CD4-positive, alpha-beta T cell treated with Interleukin-15 for 1 hour (primary cell): Measurements from ENCODE around the gene GNAS.
"Not testable (repeated sequence)": the region's sequence is repeated elsewhere in the genome, so short reads cannot be mapped to it uniquely, and the experiment has no call there.

Experiments used
- DNase-seq: peaks from one replicate; pipeline ENCODE4 v3.0.0-alpha.2; 2020

GNAS gene

DNA sequence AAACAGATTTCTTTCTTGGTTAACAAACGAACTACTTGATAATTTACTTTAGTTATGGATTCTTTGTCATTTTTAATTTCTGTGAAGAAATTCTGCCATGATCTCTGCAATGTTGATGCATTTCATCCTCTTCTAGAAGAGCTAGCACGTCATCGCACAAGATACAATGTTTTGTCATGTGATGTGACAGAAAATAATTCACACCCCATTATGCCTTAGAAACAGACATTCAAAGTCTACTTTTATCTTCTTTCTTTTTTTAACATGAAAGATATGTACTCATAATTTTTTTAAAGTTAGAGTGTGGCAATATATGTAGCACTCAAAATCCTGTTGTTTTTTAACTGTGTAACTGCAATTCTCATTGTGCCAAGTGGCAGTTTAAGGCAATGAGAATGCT, 89.0 kb downstream of the GNAS start:
- no peak for DNase-seq

GRCh38 chr20:58942549-58942948, 90.0 kb downstream of the GNAS start:
- DNase-seq, result no peak

GRCh38 chr20:58944610-58945009, 92.1 kb downstream of the GNAS start:
- DNase-seq, result no peak

GRCh38 chr20:58945965-58946631, 93.6 kb downstream of the GNAS start:
- DNase-seq, result no peak

DNA sequence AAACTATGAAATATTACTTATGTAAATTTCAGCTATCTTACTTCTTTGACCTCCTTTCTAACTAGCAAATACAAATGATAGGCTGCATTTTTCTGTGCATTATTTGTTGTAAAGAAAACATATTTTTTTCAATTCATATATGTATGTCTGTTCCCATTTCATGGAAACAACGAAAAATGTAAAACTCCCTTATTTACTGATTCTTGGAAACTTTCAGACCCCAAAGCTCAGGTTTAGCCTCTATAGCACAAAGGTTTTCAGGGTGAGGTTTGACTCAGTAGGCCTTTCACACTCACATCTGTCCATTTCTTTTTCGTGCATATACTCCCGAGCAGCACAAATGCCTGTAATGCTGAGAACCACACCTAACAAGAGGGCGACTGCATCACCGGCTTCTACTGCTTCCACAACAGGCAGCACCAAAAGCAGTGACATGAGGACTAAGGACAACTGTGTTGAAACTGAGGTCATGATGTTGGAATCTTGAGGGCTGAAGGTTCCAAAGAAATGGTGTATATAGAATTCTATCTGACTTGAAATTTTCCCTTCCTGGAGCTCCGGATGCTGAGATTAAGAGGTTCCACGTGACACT, 95.4 kb downstream of the GNAS start:
- DNase-seq, result not testable (repeated sequence)

DNA sequence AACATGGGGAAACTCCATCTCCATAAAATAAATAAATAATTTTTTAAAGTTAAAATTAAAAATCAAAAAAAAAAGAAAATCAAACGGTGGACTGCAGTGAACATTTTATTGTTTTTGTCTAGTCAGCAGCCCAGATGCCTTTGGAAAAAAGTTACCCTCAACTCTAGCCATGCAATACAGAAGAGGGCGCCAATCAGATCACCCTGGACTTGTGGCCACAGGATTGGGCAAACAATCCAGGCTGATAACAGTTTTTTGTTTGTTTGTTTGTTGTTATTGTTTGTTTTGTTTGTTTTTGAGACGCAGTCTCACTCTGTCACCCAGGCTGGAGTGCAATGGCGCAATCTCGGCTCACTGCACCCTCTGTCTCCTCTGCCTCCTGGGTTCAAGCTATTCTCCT, 98.1 kb downstream of the GNAS start:
- no peak for DNase-seq

DNA sequence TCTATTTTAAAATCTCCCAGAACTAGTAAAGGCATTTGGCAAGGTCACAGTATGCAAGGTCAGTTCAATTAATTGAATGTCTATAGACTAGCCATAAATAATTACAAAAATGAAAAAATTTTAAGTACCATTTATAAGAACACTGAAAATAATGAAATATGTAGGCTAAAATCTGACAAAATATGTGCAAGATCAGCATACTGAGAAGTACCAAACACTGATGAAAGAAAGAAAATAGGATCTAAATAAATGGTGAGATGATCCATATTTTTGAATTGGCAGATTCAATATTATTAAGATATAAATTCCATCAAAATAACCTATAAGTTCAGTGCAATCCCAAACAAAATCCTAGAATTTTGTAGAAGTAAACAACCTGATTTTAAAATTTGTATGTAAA, 100.5 kb downstream of the GNAS start:
- no peak for DNase-seq

DNA sequence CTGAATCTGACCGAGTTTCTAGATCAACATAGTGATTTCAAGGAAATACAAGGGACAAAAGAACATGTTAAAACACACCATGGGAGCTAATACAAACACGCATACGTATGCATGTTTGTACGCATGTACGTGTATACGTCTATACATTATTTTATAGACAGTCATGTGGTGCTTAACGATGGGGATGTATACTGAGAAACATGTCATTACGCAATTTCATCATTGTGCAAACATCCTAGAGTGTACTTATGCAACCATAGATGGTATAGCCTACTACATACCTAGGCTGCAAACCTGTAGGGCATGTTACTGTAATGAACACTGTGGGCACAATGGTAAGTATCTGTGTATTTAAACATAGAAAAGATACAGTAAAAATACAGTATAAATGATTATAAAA, 103.6 kb downstream of the GNAS start:
- DNase-seq, result no peak

DNA sequence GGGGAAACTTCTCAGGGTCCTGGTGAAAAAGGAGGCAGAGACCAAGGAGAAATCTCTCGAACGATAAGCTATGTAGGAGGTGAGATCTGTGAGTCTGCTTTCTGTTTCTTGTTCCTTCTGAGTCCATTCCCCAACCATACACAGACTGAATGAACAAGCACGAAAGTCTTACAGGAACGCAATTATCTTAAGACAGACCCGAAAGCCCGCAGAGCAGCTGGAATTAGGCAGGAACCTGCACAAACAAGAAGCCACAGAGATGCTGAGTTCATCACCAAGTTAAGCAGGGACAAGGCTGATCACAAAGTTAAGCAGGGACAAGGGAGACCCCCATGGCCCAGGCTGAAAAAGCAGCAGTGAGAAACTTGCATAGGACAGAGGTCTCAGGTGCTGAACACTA, 107.1 kb downstream of the GNAS start:
- no peak for DNase-seq
